ENCODE results near the gene SPATA12.
"Not testable (repeated sequence)": the region's sequence is repeated elsewhere in the genome, so short reads cannot be mapped to it uniquely, and the experiment has no call there.

Gene SPATA12

GRCh38 chr3:57081173-57081572 lies 20.7 kb downstream of the SPATA12 start:
- no peak for DNase-seq (ENCODE audit: low read depth in 2 of 3, low spot score in 1 of 3)

GRCh38 chr3:57082481-57082880 lies 22.0 kb downstream of the SPATA12 start:
- no peak for DNase-seq (ENCODE audit: low read depth in 2 of 3, low spot score in 1 of 3)

- not testable (repeated sequence) for DNase-seq (ENCODE audit: low read depth in 2 of 3, low spot score in 1 of 3)
Measured at GRCh38 chr3:57083266-57083995, 23.0 kb downstream of the SPATA12 start.

- no peak for DNase-seq (ENCODE audit: low read depth in 2 of 3, low spot score in 1 of 3)
Measured at GRCh38 chr3:57085211-57085610, 24.7 kb downstream of the SPATA12 start.

- DNase-seq (ENCODE audit: low read depth in 2 of 3, low spot score in 1 of 3), result no peak
Measured at GRCh38 chr3:57086201-57086600, 25.7 kb downstream of the SPATA12 start.

GRCh38 chr3:57087361-57088092 lies 27.1 kb downstream of the SPATA12 start:
- no peak for DNase-seq (ENCODE audit: low read depth in 2 of 3, low spot score in 1 of 3)

GRCh38 chr3:57088503-57088902 lies 28.0 kb downstream of the SPATA12 start:
- DNase-seq (ENCODE audit: low read depth in 2 of 3, low spot score in 1 of 3), result no peak

- no peak for DNase-seq (ENCODE audit: low read depth in 2 of 3, low spot score in 1 of 3)
Measured at GRCh38 chr3:57089043-57089442, 28.6 kb downstream of the SPATA12 start.

- no peak for DNase-seq (ENCODE audit: low read depth in 2 of 3, low spot score in 1 of 3)
Measured at GRCh38 chr3:57091521-57092273, 31.2 kb downstream of the SPATA12 start.

- no peak for DNase-seq (ENCODE audit: low read depth in 2 of 3, low spot score in 1 of 3)
Measured at GRCh38 chr3:57093489-57093888, 33.0 kb downstream of the SPATA12 start.

- no peak for DNase-seq (ENCODE audit: low read depth in 2 of 3, low spot score in 1 of 3)
Measured at GRCh38 chr3:57093971-57094535, 33.6 kb downstream of the SPATA12 start.

- no peak for DNase-seq (ENCODE audit: low read depth in 2 of 3, low spot score in 1 of 3)
Measured at GRCh38 chr3:57094575-57094974, 34.1 kb downstream of the SPATA12 start.

GRCh38 chr3:57095363-57095762 lies 34.9 kb downstream of the SPATA12 start:
- no peak for DNase-seq (ENCODE audit: low read depth in 2 of 3, low spot score in 1 of 3)

- no peak for DNase-seq (ENCODE audit: low read depth in 2 of 3, low spot score in 1 of 3)
Measured at GRCh38 chr3:57097536-57097935, 37.1 kb downstream of the SPATA12 start.

GRCh38 chr3:57098418-57099310 lies 38.2 kb downstream of the SPATA12 start:
- DNase-seq (ENCODE audit: low read depth in 2 of 3, low spot score in 1 of 3), result no peak

GRCh38 chr3:57100046-57100695 lies 39.7 kb downstream of the SPATA12 start:
- peak; percentile 33 to 84 (median 39) for DNase-seq (ENCODE audit: low read depth in 2 of 3, low spot score in 1 of 3)

GRCh38 chr3:57105585-57105984 lies 45.1 kb downstream of the SPATA12 start:
- DNase-seq (ENCODE audit: low read depth in 2 of 3, low spot score in 1 of 3), result no peak

GRCh38 chr3:57108684-57109083 lies 48.2 kb downstream of the SPATA12 start:
- DNase-seq (ENCODE audit: low read depth in 2 of 3, low spot score in 1 of 3), result no peak

- no peak for DNase-seq (ENCODE audit: low read depth in 2 of 3, low spot score in 1 of 3)
Measured at GRCh38 chr3:57109437-57110199, 49.2 kb downstream of the SPATA12 start.
